Activated naive CD8-positive, alpha-beta T cell (primary cell): ENCODE results near the gene FMNL2.

Experiments used
- H3K27ac Mint-ChIP-seq: one replicate; pipeline ENCODE4 v1.8.0; 2021; ENCODE audit warnings: mixed read lengths
- H3K27me3 Mint-ChIP-seq: one replicate; pipeline ENCODE4 v1.8.0; 2021; ENCODE audit warnings: mixed read lengths
- H3K36me3 Mint-ChIP-seq: one replicate; pipeline ENCODE4 v1.8.0; 2021; ENCODE audit warnings: mixed read lengths
- H3K4me1 Mint-ChIP-seq: one replicate; pipeline ENCODE4 v1.8.0; 2021; ENCODE audit warnings: low read depth, mixed read lengths
- H3K4me3 Mint-ChIP-seq: one replicate; pipeline ENCODE4 v1.8.0; 2021; ENCODE audit warnings: mild to moderate bottlenecking, mixed read lengths
- H3K9me3 Mint-ChIP-seq: one replicate; pipeline ENCODE4 v1.8.0; 2021; ENCODE audit warnings: low read depth, mixed read lengths

The FMNL2 gene

GRCh38 chr2:152646264-152646663, 311.3 kb downstream of the FMNL2 start:
- no peaks in the 10 kb centered on the region for H3K9me3 Mint-ChIP-seq
- H3K4me1 Mint-ChIP-seq: peaks cover 2% of the 10 kb centered on the region
- peaks cover 2% of the 10 kb centered on the region for H3K36me3 Mint-ChIP-seq
- no peak overlapping the region for H3K27ac Mint-ChIP-seq
- no peaks in the 10 kb centered on the region for H3K27me3 Mint-ChIP-seq
- H3K4me3 Mint-ChIP-seq: no peak overlapping the region

DNA sequence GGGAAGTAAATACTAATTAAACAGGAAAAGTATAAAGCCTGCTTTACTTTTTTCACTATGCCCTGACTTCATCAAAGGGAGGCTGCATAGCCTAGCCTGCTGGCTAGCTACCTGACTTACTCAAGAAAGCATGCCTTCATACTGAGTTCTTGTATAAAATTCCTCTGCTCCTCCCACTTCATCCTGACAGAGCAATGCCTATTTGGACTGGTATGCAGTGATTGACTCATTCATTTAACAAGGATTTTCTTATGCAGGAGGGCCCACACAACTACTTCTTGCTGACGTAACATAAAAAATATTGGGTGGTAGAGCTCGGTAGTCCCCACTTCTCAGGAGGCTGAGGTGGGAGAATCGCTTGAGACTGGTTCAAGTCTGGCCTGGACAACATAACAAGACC, 311.8 kb downstream of the FMNL2 start:
- Mint-ChIP-seq H3K4me1 (peaks cover 2% of the 10 kb centered on the region), H3K4me3 (no peak overlapping the region), H3K36me3 (peaks cover 2% of the 10 kb centered on the region), H3K9me3 (no peaks in the 10 kb centered on the region), H3K27me3 (no peaks in the 10 kb centered on the region), H3K27ac (no peak overlapping the region)

DNA sequence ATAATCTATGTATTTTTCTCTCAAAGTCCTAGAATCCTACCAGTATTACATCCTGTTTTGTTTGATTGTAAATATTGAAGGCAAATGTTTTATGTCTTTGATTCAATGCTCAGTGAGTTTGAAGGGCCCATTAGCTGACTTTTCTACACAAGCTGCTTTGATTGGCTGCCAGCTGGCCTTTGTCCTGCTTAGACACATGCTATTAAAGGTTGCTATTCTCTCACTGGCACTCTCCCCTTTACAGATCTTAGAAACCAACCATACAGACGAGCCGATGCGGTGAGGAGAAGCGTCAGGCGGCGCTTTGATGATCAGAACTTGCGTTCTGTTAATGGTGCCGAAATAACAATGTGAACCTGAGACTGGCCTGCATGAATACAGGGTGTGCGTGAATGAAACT, 312.6 kb downstream of the FMNL2 start:
- no peaks in the 10 kb centered on the region for H3K27me3 Mint-ChIP-seq
- peak overlapping the region; percentile 18 for H3K27ac Mint-ChIP-seq
- H3K4me3 Mint-ChIP-seq: no peak overlapping the region
- H3K9me3 Mint-ChIP-seq: no peaks in the 10 kb centered on the region
- H3K36me3 Mint-ChIP-seq: peaks cover 2% of the 10 kb centered on the region
- peaks cover 2% of the 10 kb centered on the region for H3K4me1 Mint-ChIP-seq

GRCh38 chr2:152648336-152648735, 313.4 kb downstream of the FMNL2 start:
- Mint-ChIP-seq H3K27ac (no peak overlapping the region), H3K27me3 (no peaks in the 10 kb centered on the region), H3K4me3 (no peak overlapping the region), H3K4me1 (peaks cover 2% of the 10 kb centered on the region), H3K9me3 (no peaks in the 10 kb centered on the region), H3K36me3 (peaks cover 2% of the 10 kb centered on the region)

DNA sequence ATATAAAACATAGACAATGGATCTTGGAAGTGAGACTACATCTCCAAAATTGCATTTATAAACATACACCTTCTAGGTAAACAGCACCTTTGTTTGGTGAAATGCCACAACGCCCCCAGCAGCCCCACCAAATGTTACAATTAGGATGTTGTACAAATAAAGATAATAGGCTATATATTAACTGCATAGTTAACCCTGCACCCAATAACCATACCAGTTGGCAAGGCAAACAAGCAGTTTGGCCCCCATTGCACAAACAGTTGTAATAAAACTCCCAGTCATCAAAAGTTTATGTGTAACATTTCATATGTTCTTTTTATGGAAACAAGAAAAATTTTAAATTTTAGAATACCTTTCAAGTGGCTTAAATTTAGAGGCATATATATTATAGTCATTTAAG, 315.0 kb downstream of the FMNL2 start:
- Mint-ChIP-seq H3K4me3 (no peak overlapping the region), H3K9me3 (no peaks in the 10 kb centered on the region), H3K4me1 (peaks cover 2% of the 10 kb centered on the region), H3K27ac (no peak overlapping the region), H3K27me3 (no peaks in the 10 kb centered on the region), H3K36me3 (peaks cover 2% of the 10 kb centered on the region)

GRCh38 chr2:152650768-152651371, 315.9 kb downstream of the FMNL2 start:
- H3K4me3 Mint-ChIP-seq: no peak overlapping the region
- peaks cover 4% of the 10 kb centered on the region for H3K4me1 Mint-ChIP-seq
- H3K9me3 Mint-ChIP-seq: no peaks in the 10 kb centered on the region
- H3K36me3 Mint-ChIP-seq: peaks cover 2% of the 10 kb centered on the region
- H3K27me3 Mint-ChIP-seq: no peaks in the 10 kb centered on the region
- H3K27ac Mint-ChIP-seq: peak overlapping the region; percentile 41

GRCh38 chr2:152651834-152652233, 316.9 kb downstream of the FMNL2 start:
- H3K4me1 Mint-ChIP-seq: peaks cover 10% of the 10 kb centered on the region
- H3K27ac Mint-ChIP-seq: no peak overlapping the region
- H3K4me3 Mint-ChIP-seq: no peak overlapping the region
- H3K36me3 Mint-ChIP-seq: peaks cover 6% of the 10 kb centered on the region
- no peaks in the 10 kb centered on the region for H3K27me3 Mint-ChIP-seq
- no peaks in the 10 kb centered on the region for H3K9me3 Mint-ChIP-seq

- H3K9me3 Mint-ChIP-seq: no peaks in the 10 kb centered on the region
- H3K27ac Mint-ChIP-seq: peak overlapping the region; percentile 73
- peaks cover 9% of the 10 kb centered on the region for H3K36me3 Mint-ChIP-seq
- H3K4me1 Mint-ChIP-seq: peaks cover 16% of the 10 kb centered on the region
- no peak overlapping the region for H3K4me3 Mint-ChIP-seq
- H3K27me3 Mint-ChIP-seq: no peaks in the 10 kb centered on the region
These were observed 320.9 kb downstream of the FMNL2 start for GRCh38 chr2:152655880-152656279.

GRCh38 chr2:152657043-152657442, 322.1 kb downstream of the FMNL2 start:
- Mint-ChIP-seq H3K36me3 (peaks cover 9% of the 10 kb centered on the region), H3K9me3 (no peaks in the 10 kb centered on the region), H3K4me1 (peaks cover 16% of the 10 kb centered on the region), H3K27me3 (no peaks in the 10 kb centered on the region), H3K27ac (peak overlapping the region; percentile 51), H3K4me3 (no peak overlapping the region)

DNA sequence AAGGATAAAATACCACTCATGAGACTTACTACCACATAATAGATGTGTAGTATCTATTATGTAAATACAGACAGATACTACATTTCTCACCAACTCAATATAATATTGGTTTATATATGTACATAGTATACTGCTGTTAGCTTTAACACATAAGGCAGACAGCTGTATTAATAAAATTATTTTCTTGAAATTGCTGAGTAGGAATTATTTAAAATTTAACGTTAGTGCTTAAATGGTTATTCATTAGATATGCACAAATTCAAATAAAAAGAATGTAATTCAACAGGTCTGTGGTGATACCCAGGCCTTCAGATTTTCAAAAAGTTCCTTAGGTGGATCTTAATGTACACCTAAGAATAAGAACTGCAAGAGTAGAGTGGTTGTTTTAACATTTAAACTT, 323.2 kb downstream of the FMNL2 start:
- no peaks in the 10 kb centered on the region for H3K9me3 Mint-ChIP-seq

DNA sequence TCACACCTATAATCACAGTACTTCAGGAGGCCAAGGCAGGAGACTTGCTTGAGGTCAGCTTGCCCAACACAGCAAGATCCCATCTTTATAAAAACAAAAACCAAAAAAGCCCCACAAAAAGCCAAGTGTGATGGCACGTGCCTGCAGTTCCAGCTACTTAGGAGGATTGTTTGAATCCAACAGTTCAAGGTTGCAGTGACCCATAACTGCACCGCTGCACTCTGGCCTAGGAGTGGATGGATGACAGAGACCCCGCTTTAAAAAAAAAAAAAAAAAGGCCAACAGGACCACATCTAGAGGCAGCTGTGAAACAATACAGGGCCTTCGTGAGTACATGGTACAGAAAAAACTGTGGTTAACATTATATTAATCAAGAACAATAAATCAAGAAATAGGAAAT, 326.1 kb downstream of the FMNL2 start:
- H3K4me1 Mint-ChIP-seq: peaks cover 12% of the 10 kb centered on the region
- H3K36me3 Mint-ChIP-seq: peaks cover 12% of the 10 kb centered on the region
- no peaks in the 10 kb centered on the region for H3K27me3 Mint-ChIP-seq
- no peak overlapping the region for H3K4me3 Mint-ChIP-seq
- no peak overlapping the region for H3K27ac Mint-ChIP-seq
- H3K9me3 Mint-ChIP-seq: no peaks in the 10 kb centered on the region

More for the DNA sequence above, 323.2 kb downstream of the FMNL2 start:
- Mint-ChIP-seq H3K27ac (no peak overlapping the region), H3K4me1 (peaks cover 16% of the 10 kb centered on the region), H3K36me3 (peaks cover 9% of the 10 kb centered on the region), H3K27me3 (no peaks in the 10 kb centered on the region), H3K4me3 (no peak overlapping the region)

- no peak overlapping the region for H3K27ac Mint-ChIP-seq
- no peaks in the 10 kb centered on the region for H3K4me1 Mint-ChIP-seq
- H3K4me3 Mint-ChIP-seq: no peak overlapping the region
- H3K9me3 Mint-ChIP-seq: no peaks in the 10 kb centered on the region
- H3K36me3 Mint-ChIP-seq: peaks cover 3% of the 10 kb centered on the region
- H3K27me3 Mint-ChIP-seq: no peaks in the 10 kb centered on the region
These were observed 329.8 kb downstream of the FMNL2 start for GRCh38 chr2:152664725-152665124.

GRCh38 chr2:152674334-152674733, 339.4 kb downstream of the FMNL2 start:
- H3K4me3 Mint-ChIP-seq: no peak overlapping the region
- peaks cover 6% of the 10 kb centered on the region for H3K36me3 Mint-ChIP-seq
- H3K4me1 Mint-ChIP-seq: no peaks in the 10 kb centered on the region
- H3K27me3 Mint-ChIP-seq: no peaks in the 10 kb centered on the region
- no peak overlapping the region for H3K27ac Mint-ChIP-seq
- H3K9me3 Mint-ChIP-seq: no peaks in the 10 kb centered on the region

DNA sequence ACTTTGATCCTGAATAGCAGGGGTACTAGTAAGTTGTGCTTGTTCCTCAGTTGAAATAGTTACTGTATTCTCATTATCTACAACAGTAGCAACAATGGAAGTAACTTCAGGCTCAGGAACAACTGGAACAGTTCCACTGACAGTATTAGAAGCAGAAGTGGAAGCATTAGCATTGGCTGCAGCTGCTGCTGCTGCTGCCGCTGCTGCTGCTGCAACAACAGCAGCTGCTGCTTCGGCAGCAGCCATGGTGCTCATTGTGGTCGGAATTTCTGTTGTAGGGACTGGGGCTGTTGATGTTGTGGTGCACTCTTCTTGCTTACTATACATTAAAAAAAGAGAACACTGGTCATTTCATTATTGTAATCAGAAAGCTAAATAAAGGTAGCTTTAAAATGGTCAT, 341.5 kb downstream of the FMNL2 start:
- Mint-ChIP-seq H3K27me3 (no peaks in the 10 kb centered on the region), H3K36me3 (peaks cover 7% of the 10 kb centered on the region), H3K4me1 (no peaks in the 10 kb centered on the region), H3K4me3 (no peak overlapping the region), H3K27ac (no peak overlapping the region), H3K9me3 (no peaks in the 10 kb centered on the region)

DNA sequence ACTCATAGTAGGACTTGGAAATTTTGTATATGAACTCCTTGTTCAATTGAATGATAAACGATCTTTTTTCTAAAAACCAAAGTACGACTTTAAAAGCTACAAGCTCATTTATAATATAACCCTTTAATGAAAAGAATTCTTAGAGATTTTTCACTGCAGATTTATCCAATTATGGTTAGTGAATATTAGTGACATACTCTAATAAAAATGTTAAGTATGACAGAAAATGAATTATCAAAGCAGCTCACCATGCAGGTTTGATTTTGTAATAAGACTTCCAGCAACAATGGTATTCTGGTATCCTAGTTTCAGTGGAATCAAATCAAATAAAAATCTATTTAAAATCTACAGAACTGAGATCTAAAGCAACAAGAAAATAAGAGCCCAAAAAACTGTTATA, 343.8 kb downstream of the FMNL2 start:
- Mint-ChIP-seq H3K27ac (no peak overlapping the region), H3K9me3 (no peaks in the 10 kb centered on the region), H3K4me3 (no peak overlapping the region), H3K4me1 (peaks cover 11% of the 10 kb centered on the region), H3K36me3 (peaks cover 3% of the 10 kb centered on the region), H3K27me3 (no peaks in the 10 kb centered on the region)

GRCh38 chr2:152682663-152683062, 347.7 kb downstream of the FMNL2 start:
- H3K36me3 Mint-ChIP-seq: peaks cover 11% of the 10 kb centered on the region
- no peak overlapping the region for H3K27ac Mint-ChIP-seq
- H3K9me3 Mint-ChIP-seq: no peaks in the 10 kb centered on the region
- no peaks in the 10 kb centered on the region for H3K27me3 Mint-ChIP-seq
- no peak overlapping the region for H3K4me3 Mint-ChIP-seq
- peaks cover 33% of the 10 kb centered on the region for H3K4me1 Mint-ChIP-seq
